Measurements from ENCODE around the gene KNCN. TPM values are rescaled to one million over a fixed set of nuclear protein-coding genes. Genes with fewer than 3 reads are reported as not detected.

Gene KNCN
- total RNA-seq, 2 donors from 2014 or later = not detected

DNA sequence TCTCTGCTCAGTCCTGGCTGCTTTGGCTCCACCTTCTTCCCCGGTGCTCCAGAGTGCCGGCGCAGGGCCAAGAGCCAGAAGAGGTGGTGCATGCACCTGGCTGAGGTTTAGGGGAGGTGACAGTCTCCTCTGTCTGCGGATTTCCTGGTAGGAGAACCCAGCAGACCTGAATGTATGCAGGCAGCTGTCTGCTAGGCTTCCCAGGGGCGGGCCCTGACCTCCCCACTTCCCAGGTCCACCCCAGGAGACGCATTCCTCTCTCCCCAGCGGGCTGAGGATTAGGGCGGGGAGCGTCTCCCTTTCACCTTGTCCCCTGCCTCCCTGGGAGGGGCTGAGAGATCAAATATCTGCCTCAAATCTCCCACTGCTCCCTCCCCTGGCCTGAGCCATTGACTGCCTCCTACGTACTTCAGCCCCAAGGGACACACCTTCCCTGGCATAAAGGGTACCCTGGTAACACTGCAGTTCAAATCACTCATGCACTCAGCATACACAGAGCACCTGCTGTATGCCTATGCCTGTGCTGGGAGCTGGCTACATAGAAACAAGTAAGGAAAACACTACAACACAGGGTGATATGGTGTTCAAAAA, 34.3 kb downstream of the KNCN start:
- Mint-ChIP-seq H3K27me3 (ENCODE audit: insufficient read depth) (peaks cover 73% of the 10 kb centered on the region), H3K27ac (peak overlapping the region; percentile 53), H3K4me1 (peaks cover 67% of the 10 kb centered on the region), H3K36me3 (ENCODE audit: low read depth) (no peaks in the 10 kb centered on the region), H3K4me3 (peak overlapping the region; percentile 13), H3K9me3 (no peaks in the 10 kb centered on the region)
- Histone ChIP-seq H3K27ac (ENCODE audit: low read depth, low read length) (no peak overlapping the region), H3K4me1 (ENCODE audit: control insufficient read depth, insufficient read depth, low read length) (peaks cover 32% of the 10 kb centered on the region), H3K27me3 (ENCODE audit: control insufficient read depth, insufficient read depth, low read length, poor library complexity, severe bottlenecking) (peaks cover 8% of the 10 kb centered on the region), H3K9ac (ENCODE audit: extremely low read depth, low read length, poor library complexity, severe bottlenecking) (no peak overlapping the region), H3K9me3 (ENCODE audit: control insufficient read depth, low read length) (no peaks in the 10 kb centered on the region), H3K4me3 (ENCODE audit: low read length) (no peak overlapping the region), H3K36me3 (ENCODE audit: control insufficient read depth, insufficient read depth, low read length) (no peaks in the 10 kb centered on the region)
- DNase-seq = peak; percentile 97
- WGBS, 2 experiments (ENCODE audit: insufficient coverage in 1 of 2, insufficient read length in 1 of 2) = 0 to 4% methylated on average over 2 to 10 of the region's 10 CpGs
- TF ChIP-seq, protein P1, sequence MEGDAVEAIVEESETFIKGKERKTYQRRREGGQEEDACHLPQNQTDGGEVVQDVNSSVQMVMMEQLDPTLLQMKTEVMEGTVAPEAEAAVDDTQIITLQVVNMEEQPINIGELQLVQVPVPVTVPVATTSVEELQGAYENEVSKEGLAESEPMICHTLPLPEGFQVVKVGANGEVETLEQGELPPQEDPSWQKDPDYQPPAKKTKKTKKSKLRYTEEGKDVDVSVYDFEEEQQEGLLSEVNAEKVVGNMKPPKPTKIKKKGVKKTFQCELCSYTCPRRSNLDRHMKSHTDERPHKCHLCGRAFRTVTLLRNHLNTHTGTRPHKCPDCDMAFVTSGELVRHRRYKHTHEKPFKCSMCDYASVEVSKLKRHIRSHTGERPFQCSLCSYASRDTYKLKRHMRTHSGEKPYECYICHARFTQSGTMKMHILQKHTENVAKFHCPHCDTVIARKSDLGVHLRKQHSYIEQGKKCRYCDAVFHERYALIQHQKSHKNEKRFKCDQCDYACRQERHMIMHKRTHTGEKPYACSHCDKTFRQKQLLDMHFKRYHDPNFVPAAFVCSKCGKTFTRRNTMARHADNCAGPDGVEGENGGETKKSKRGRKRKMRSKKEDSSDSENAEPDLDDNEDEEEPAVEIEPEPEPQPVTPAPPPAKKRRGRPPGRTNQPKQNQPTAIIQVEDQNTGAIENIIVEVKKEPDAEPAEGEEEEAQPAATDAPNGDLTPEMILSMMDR (conservative IDR thresholded peaks at IDR 0.05) = peak; percentile 52

GRCh38 chr1:46516200-46516950, 35.1 kb downstream of the KNCN start:
- H3K27me3 ChIP-seq (ENCODE audit: control insufficient read depth, insufficient read depth, low read length, poor library complexity, severe bottlenecking) = peaks cover 8% of the 10 kb centered on the region
- no peaks in the 10 kb centered on the region for H3K9me3 ChIP-seq (ENCODE audit: control insufficient read depth, low read length)
- Mint-ChIP-seq H3K4me1 (peaks cover 67% of the 10 kb centered on the region), H3K36me3 (ENCODE audit: low read depth) (no peaks in the 10 kb centered on the region), H3K9me3 (no peaks in the 10 kb centered on the region), H3K27ac (peak overlapping the region; percentile 53), H3K27me3 (ENCODE audit: insufficient read depth) (peaks cover 73% of the 10 kb centered on the region), H3K4me3 (peak overlapping the region; percentile 13)
- no peaks in the 10 kb centered on the region for H3K36me3 ChIP-seq (ENCODE audit: control insufficient read depth, insufficient read depth, low read length)
- peak; percentile 53 for DNase-seq
- no peak overlapping the region for H3K9ac ChIP-seq (ENCODE audit: extremely low read depth, low read length, poor library complexity, severe bottlenecking)
- peaks cover 32% of the 10 kb centered on the region for H3K4me1 ChIP-seq (ENCODE audit: control insufficient read depth, insufficient read depth, low read length)
- no peak overlapping the region for H3K4me3 ChIP-seq (ENCODE audit: low read length)
- WGBS, 2 experiments (ENCODE audit: insufficient coverage in 1 of 2, insufficient read length in 1 of 2) = 69 to 72% methylated on average over 10 to 12 of the region's 12 CpGs
- H3K27ac ChIP-seq (ENCODE audit: low read depth, low read length) = no peak overlapping the region
- TF ChIP-seq, protein P1 (conservative IDR thresholded peaks at IDR 0.05) = no peak

DNA sequence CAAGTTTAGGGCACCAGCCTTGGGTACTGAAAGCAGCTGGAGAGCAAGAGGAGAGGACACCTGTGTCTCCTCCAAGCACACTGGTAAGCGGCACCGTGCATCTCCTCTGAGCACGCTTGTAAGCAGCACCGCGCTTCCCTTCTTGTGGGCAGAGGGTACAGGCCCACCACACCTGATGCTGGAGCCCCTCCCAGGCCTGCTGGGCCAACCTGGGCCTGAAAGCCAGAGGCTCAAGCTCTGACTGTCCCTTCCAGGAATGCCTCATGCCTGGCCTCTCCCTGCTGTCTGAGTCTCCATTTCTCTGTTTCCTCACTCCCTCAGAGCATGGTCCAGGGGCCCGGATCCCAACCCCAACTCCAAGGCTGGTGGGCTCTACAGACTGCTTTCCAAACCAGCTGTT, 35.9 kb downstream of the KNCN start:
- H3K27ac ChIP-seq (ENCODE audit: low read depth, low read length) = no peak overlapping the region
- H3K27me3 ChIP-seq (ENCODE audit: control insufficient read depth, insufficient read depth, low read length, poor library complexity, severe bottlenecking) = peaks cover 8% of the 10 kb centered on the region
- no peak overlapping the region for H3K4me3 ChIP-seq (ENCODE audit: low read length)
- no peaks in the 10 kb centered on the region for H3K9me3 Mint-ChIP-seq
- WGBS, 2 experiments (ENCODE audit: insufficient coverage in 1 of 2, insufficient read length in 1 of 2) = 92 to 100% methylated on average over 3 to 6 of the region's 6 CpGs
- H3K27me3 Mint-ChIP-seq (ENCODE audit: insufficient read depth) = peaks cover 73% of the 10 kb centered on the region
- H3K4me3 Mint-ChIP-seq = no peak overlapping the region
- H3K27ac Mint-ChIP-seq = no peak overlapping the region
- peak; percentile 49 for DNase-seq
- H3K4me1 Mint-ChIP-seq = peaks cover 65% of the 10 kb centered on the region
- H3K9ac ChIP-seq (ENCODE audit: extremely low read depth, low read length, poor library complexity, severe bottlenecking) = no peak overlapping the region
- H3K4me1 ChIP-seq (ENCODE audit: control insufficient read depth, insufficient read depth, low read length) = peaks cover 32% of the 10 kb centered on the region
- H3K36me3 Mint-ChIP-seq (ENCODE audit: low read depth) = no peaks in the 10 kb centered on the region
- no peaks in the 10 kb centered on the region for H3K36me3 ChIP-seq (ENCODE audit: control insufficient read depth, insufficient read depth, low read length)
- TF ChIP-seq, protein P1 (conservative IDR thresholded peaks at IDR 0.05) = no peak
- H3K9me3 ChIP-seq (ENCODE audit: control insufficient read depth, low read length) = no peaks in the 10 kb centered on the region
